Measurements from ENCODE around the gene CLTB.

DNA sequence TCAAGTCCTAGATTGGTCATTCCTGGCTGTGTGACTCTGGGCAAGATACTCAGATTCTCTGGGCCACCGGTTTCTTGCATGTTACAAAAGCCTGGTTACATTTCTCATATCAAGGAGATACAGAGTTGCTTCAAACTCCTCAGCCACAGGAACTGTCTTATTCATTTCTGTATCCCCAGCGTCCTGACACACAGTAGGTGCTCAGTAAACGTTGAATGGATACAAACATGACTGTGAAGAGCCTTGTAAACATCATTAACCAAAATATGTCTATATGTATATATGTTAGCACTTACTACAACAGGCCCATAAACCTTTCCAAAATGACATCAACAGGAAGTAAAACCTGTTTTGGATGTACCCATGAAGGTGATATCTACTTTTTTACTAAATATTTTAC, 1.6 kb downstream of the CLTB start:
- TF ChIP-seq, protein P1, sequence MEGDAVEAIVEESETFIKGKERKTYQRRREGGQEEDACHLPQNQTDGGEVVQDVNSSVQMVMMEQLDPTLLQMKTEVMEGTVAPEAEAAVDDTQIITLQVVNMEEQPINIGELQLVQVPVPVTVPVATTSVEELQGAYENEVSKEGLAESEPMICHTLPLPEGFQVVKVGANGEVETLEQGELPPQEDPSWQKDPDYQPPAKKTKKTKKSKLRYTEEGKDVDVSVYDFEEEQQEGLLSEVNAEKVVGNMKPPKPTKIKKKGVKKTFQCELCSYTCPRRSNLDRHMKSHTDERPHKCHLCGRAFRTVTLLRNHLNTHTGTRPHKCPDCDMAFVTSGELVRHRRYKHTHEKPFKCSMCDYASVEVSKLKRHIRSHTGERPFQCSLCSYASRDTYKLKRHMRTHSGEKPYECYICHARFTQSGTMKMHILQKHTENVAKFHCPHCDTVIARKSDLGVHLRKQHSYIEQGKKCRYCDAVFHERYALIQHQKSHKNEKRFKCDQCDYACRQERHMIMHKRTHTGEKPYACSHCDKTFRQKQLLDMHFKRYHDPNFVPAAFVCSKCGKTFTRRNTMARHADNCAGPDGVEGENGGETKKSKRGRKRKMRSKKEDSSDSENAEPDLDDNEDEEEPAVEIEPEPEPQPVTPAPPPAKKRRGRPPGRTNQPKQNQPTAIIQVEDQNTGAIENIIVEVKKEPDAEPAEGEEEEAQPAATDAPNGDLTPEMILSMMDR (IDR thresholded peaks at IDR 0.05; ENCODE audit: low read depth, low read length, missing input control) = no peak
- TF ChIP-seq RXRA (IDR thresholded peaks at IDR 0.05) (no peak), TAF1 (conservative IDR thresholded peaks at IDR 0.05) (no peak), SP1 (IDR thresholded peaks at IDR 0.05) (no peak), YY1 (IDR thresholded peaks at IDR 0.05) (no peak), RAD21 (IDR thresholded peaks at IDR 0.05) (no peak), FOXA1 (IDR thresholded peaks at IDR 0.05) (no peak)
- TF ChIP-seq, protein P2, sequence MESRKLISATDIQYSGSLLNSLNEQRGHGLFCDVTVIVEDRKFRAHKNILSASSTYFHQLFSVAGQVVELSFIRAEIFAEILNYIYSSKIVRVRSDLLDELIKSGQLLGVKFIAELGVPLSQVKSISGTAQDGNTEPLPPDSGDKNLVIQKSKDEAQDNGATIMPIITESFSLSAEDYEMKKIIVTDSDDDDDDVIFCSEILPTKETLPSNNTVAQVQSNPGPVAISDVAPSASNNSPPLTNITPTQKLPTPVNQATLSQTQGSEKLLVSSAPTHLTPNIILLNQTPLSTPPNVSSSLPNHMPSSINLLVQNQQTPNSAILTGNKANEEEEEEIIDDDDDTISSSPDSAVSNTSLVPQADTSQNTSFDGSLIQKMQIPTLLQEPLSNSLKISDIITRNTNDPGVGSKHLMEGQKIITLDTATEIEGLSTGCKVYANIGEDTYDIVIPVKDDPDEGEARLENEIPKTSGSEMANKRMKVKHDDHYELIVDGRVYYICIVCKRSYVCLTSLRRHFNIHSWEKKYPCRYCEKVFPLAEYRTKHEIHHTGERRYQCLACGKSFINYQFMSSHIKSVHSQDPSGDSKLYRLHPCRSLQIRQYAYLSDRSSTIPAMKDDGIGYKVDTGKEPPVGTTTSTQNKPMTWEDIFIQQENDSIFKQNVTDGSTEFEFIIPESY (IDR thresholded peaks at IDR 0.05) = no peak
- TF ChIP-seq, protein P3, sequence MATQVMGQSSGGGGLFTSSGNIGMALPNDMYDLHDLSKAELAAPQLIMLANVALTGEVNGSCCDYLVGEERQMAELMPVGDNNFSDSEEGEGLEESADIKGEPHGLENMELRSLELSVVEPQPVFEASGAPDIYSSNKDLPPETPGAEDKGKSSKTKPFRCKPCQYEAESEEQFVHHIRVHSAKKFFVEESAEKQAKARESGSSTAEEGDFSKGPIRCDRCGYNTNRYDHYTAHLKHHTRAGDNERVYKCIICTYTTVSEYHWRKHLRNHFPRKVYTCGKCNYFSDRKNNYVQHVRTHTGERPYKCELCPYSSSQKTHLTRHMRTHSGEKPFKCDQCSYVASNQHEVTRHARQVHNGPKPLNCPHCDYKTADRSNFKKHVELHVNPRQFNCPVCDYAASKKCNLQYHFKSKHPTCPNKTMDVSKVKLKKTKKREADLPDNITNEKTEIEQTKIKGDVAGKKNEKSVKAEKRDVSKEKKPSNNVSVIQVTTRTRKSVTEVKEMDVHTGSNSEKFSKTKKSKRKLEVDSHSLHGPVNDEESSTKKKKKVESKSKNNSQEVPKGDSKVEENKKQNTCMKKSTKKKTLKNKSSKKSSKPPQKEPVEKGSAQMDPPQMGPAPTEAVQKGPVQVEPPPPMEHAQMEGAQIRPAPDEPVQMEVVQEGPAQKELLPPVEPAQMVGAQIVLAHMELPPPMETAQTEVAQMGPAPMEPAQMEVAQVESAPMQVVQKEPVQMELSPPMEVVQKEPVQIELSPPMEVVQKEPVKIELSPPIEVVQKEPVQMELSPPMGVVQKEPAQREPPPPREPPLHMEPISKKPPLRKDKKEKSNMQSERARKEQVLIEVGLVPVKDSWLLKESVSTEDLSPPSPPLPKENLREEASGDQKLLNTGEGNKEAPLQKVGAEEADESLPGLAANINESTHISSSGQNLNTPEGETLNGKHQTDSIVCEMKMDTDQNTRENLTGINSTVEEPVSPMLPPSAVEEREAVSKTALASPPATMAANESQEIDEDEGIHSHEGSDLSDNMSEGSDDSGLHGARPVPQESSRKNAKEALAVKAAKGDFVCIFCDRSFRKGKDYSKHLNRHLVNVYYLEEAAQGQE (IDR thresholded peaks at IDR 0.05) = no peak
- TF ChIP-seq, protein P4, sequence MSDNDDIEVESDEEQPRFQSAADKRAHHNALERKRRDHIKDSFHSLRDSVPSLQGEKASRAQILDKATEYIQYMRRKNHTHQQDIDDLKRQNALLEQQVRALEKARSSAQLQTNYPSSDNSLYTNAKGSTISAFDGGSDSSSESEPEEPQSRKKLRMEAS (IDR thresholded peaks at IDR 0.05) = no peak

All from liver (tissue), 3 donors.